GM10248 (cell line): ENCODE data around the gene UBE3D.
A peak's percentile ranks its signal among the peaks of the same experiment; 100 is the strongest.

Source experiments
- CTCF ChIA-PET: fragments of 300-600 bp; sonication (Branson Sonifier 250); formaldehyde crosslinking; extraction: SDS; loops from one replicate; lab custom pipeline; 2021; ENCODE audit warnings: antibody characterized with exemption; lab: Yijun Ruan, JAX
- POLR2A ChIA-PET: fragments of 350-650 bp; sonication (Branson Sonifier 250); formaldehyde crosslinking; extraction: SDS; loops from one replicate; lab custom pipeline; 2020; ENCODE audit warnings: antibody characterized with exemption; lab: Yijun Ruan, JAX
- DNase-seq: peaks from one replicate; pipeline ENCODE4 v3.0.0; 2012; ENCODE audit errors: extremely low spot score
- TF ChIP-seq, protein P1 (sequence below): IDR thresholded peaks from 2 replicates; pipeline ENCODE4 v1.5.1; 2012; ENCODE audit warnings: mild to moderate bottlenecking, low read depth; ENCODE audit errors: extremely low read depth, missing control alignments, control extremely low read depth

UBE3D gene, protein sequence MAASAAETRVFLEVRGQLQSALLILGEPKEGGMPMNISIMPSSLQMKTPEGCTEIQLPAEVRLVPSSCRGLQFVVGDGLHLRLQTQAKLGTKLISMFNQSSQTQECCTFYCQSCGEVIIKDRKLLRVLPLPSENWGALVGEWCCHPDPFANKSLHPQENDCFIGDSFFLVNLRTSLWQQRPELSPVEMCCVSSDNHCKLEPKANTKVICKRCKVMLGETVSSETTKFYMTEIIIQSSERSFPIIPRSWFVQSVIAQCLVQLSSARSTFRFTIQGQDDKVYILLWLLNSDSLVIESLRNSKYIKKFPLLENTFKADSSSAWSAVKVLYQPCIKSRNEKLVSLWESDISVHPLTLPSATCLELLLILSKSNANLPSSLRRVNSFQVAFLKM

GRCh38 chr6:83065511-83066192, at the start of gene UBE3D:
Gene UBE3D (minus strand): TSS chr6:83065841. CDS start chr6:83065718, 123 bp downstream.
- CTCF ChIA-PET = interaction anchor here (0.7 to 10.4 kb wide), 81 partner anchors 8 to 1194 kb away, joined by 3 to 260 read pairs (median 4); partner anchors contain the start of genes CYB5R4, IBTK, PGM3 and PRSS35

DNA sequence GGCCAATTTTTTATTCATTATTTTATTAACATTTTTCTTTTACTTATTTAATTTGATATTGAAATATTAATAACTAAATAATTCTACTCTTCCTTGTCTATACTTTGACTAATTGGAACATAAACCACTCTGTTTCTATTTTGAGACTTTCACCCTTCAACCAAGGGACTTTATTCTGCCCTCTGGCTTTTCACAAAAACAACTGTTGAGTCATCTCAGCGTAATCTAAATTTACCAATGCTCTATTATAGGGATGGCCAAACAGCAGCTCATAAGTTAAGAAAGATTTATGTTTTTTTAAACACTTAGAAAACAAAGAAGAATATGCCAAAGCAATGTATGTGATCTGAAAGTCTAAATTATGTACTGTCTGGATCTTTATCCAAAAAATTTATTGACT, 48.5 kb upstream of the UBE3D start:
- no peak for DNase-seq
- CTCF ChIA-PET = no interaction called here
- TF ChIP-seq, protein P1, sequence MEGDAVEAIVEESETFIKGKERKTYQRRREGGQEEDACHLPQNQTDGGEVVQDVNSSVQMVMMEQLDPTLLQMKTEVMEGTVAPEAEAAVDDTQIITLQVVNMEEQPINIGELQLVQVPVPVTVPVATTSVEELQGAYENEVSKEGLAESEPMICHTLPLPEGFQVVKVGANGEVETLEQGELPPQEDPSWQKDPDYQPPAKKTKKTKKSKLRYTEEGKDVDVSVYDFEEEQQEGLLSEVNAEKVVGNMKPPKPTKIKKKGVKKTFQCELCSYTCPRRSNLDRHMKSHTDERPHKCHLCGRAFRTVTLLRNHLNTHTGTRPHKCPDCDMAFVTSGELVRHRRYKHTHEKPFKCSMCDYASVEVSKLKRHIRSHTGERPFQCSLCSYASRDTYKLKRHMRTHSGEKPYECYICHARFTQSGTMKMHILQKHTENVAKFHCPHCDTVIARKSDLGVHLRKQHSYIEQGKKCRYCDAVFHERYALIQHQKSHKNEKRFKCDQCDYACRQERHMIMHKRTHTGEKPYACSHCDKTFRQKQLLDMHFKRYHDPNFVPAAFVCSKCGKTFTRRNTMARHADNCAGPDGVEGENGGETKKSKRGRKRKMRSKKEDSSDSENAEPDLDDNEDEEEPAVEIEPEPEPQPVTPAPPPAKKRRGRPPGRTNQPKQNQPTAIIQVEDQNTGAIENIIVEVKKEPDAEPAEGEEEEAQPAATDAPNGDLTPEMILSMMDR = no peak
- POLR2A ChIA-PET = no interaction called here

More at GRCh38 chr6:83065511-83066192, at the start of gene UBE3D:
- TF ChIP-seq, protein P1 = peak; percentile 98
- DNase-seq = peak; percentile 92
- POLR2A ChIA-PET = interaction anchor here (1.4 kb wide), 1 partner anchor 817 kb away, joined by 3 read pairs; no protein-coding TSS in a partner anchor

DNA sequence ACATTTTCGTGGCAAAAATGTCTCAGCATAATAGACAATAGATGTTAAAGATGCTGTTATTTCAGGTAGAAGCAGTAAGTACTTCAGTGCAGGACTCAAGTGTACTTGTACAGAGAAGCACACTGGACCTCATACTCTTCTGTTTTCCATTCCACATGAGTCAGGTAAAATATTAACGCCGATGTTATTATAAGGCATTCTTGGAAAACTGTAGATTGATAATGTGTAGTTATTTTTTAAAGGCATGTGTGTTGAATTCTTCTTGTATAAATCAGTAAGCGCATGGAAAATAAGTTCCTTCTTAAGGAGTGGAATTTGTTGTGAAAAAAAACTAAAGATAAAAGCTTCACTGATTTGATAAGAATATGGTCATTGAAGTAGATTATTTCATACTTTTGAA, 47.6 kb upstream of the UBE3D start:
- ChIA-PET CTCF (interaction anchor here (1.3 to 1.6 kb wide), 2 partner anchors 19 to 46 kb away, joined by 4 to 5 read pairs; partner anchors contain the start of gene DOP1A), POLR2A (no interaction called here)
- DNase-seq = no peak
- TF ChIP-seq, protein P1 = no peak

DNA sequence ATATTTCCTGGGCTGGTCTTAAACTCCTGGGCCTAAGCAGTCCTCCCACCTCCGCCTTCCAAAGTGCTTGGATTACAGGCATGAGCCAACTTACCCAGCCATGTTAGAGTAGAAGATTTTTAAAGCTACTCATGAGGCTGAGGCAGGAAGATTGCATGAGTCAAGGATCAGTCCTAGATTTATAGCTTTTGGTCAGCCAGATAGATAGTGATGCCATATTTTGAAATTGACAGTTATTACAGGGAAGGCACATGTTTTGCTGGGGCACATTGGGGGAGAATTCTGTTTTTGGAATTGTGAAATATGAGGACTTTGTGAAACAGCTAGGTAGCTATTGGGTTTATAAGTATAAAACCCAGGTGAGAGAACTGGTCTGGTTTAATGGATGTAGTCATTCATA, 42.7 kb upstream of the UBE3D start:
- TF ChIP-seq, protein P1 = no peak
- ChIA-PET CTCF (interaction anchor here (1.8 to 6.9 kb wide), 4 partner anchors 10 to 46 kb away, joined by 3 to 46 read pairs (median 10); partner anchors contain the start of genes DOP1A and UBE3D), POLR2A (no interaction called here)
- no peak for DNase-seq

DNA sequence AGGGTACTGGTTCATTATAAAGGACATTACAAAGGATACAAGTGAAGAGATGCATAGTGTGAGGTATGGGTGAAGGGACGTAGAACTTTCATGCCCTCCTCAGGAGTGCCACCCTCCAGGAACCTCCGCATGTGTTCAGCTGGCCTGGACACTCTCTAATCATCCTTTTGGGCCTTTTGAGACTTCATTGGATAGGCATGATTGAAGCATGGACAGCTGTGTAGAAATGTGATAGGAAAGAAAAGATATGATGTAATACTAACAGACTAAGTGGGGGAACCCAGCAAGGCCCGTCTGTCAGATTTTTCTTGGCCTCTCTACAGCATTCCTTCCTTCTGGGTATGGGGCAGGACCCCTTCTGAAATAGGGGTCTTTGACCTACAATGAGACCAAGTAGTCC, 32.9 kb upstream of the UBE3D start:
- POLR2A ChIA-PET = no interaction called here
- TF ChIP-seq, protein P1 = no peak
- no peak for DNase-seq
- CTCF ChIA-PET = interaction anchor here (0.7 to 2.9 kb wide), 7 partner anchors 9 to 827 kb away, joined by 3 to 14 read pairs (median 3); partner anchors contain the start of gene DOP1A

GRCh38 chr6:83097675-83098074, 32.0 kb upstream of the UBE3D start:
- CTCF ChIA-PET = interaction anchor here (0.7 to 2.9 kb wide), 4 partner anchors 11 to 30 kb away, joined by 3 to 14 read pairs (median 8); partner anchors contain the start of gene DOP1A
- TF ChIP-seq, protein P1 = no peak
- DNase-seq = no peak
- POLR2A ChIA-PET = no interaction called here
